Kidney (tissue), 14 donors: ENCODE measurements around the gene ACTR2. TPM values are rescaled to one million over a fixed set of nuclear protein-coding genes. Genes with fewer than 3 reads are reported as not detected.
"Not testable (repeated sequence)": the region's sequence is repeated elsewhere in the genome, so short reads cannot be mapped to it uniquely, and the experiment has no call there.

Experiments used
- DNase-seq, 5 donors: peaks; one replicate each; pipeline ENCODE4 v3.0.0-alpha.2; 2013 to 2020
- FAIRE-seq: peaks from 2 replicates; lab custom pipeline; 2012; peaks lifted over from hg19 to GRCh38; lab: Jason Lieb, UNC
- H3K27ac ChIP-seq, 2 donors: one replicate each; pipeline ENCODE4 v1.7.0; 2013; ENCODE audit warnings: low read depth in 2 of 2, low read length in 2 of 2, inconsistent platforms in 1 of 2
- H3K27me3 ChIP-seq: one replicate; pipeline ENCODE4 v1.7.1; 2013; ENCODE audit warnings: low read length, inconsistent platforms; ENCODE audit not compliant: control insufficient read depth, insufficient read depth
- H3K36me3 ChIP-seq, 3 donors: one replicate each; pipeline versions ENCODE4 v1.7.0 to v1.7.1; 2013; ENCODE audit warnings: low read length in 3 of 3, control low read depth in 1 of 3, inconsistent platforms in 1 of 3; ENCODE audit not compliant: insufficient read depth in 3 of 3, control insufficient read depth in 2 of 3
- H3K4me1 ChIP-seq, 3 donors: one replicate each; pipeline versions ENCODE4 v1.7.0 to v1.7.1; 2013; ENCODE audit warnings: low read length in 3 of 3, inconsistent platforms in 1 of 3, low read depth in 1 of 3; ENCODE audit not compliant: control insufficient read depth in 2 of 3, insufficient read depth in 2 of 3
- H3K4me3 ChIP-seq, 3 donors: one replicate each; pipeline versions ENCODE4 v1.7.0 to v1.8.1; 2013; ENCODE audit warnings: low read length in 3 of 3, control low read depth in 1 of 3, inconsistent platforms in 1 of 3
- H3K9ac ChIP-seq, 3 donors: one replicate each; pipeline versions ENCODE4 v1.7.0 to v1.7.1; 2013; ENCODE audit warnings: low read length in 3 of 3, control low read depth in 1 of 3, inconsistent platforms in 1 of 3
- H3K9me3 ChIP-seq, 3 donors: one replicate each; pipeline versions ENCODE4 v1.7.0 to v1.7.1; 2013; ENCODE audit warnings: low read length in 3 of 3, control low read depth in 1 of 3, inconsistent platforms in 1 of 3; ENCODE audit not compliant: control insufficient read depth in 2 of 3, insufficient read depth in 1 of 3
- CTCF ChIP-seq: IDR thresholded peaks from 3 replicates; pipeline ENCODE4 v1.5.1; 2012; ENCODE audit warnings: mild to moderate bottlenecking, moderate library complexity, borderline replicate concordance; ENCODE audit not compliant: insufficient read depth; ENCODE audit errors: extremely low read depth
- intact Hi-C: fragments of 100-400 bp; cut with DNase I; formaldehyde crosslinking; loops from one replicate; pipeline ENCODE4 v1.11.1; 2022
- polyA plus RNA-seq: library from polyadenylated mRNA; stranded (reverse); fragments of 350-450 nt; fragmentation: Illumina TruSeq; extraction: RNeasy Lipid Tissue Mini Kit (QIAGEN cat#74804); gene quantifications from one replicate; pipeline ENCODE4 v1.2.3, GENCODE V29; 2014; ENCODE audit warnings: low read depth, low replicate concordance; ENCODE audit not compliant: insufficient read depth
- total RNA-seq: library from RNA; stranded (reverse); fragmentation: NEBNext Ultra II Directional; extraction: Animal tissue kit (Norgen Biotek cat#: 25700); gene quantifications from one replicate; pipeline ENCODE4 v1.2.1, GENCODE V29; 2021
- donor health status: control.
- donor health status: control.
- donor health status: control.
- donor health status: control.
- donor health status: control.
- donor health status: DM: yes; HTN: yes; CAD: no.
- donor health status: Normal renal cell carcinoma (clear cell type).

ACTR2 gene
- total and polyA plus RNA-seq, 2 donors from 2014 or later = 38.5 to 230 TPM

- no peak for TF ChIP-seq CTCF
- Histone ChIP-seq H3K36me3 (peaks cover 2 to 35% (median 26%) of the 10 kb centered on the region in 3 donors), H3K4me1 (peaks cover 0 to 2% (median 0%) of the 10 kb centered on the region in 3 donors), H3K27me3 (no peaks in the 10 kb centered on the region), H3K4me3 (no peak overlapping the region), H3K9me3 (no peaks in the 10 kb centered on the region), H3K27ac (no peak overlapping the region), H3K9ac (no peak overlapping the region)
- intact Hi-C loops = no loop called here
- DNase-seq = peak in 1 of 5 donors; percentile 78
- FAIRE-seq = no peak
These were observed 88.4 kb downstream of the ACTR2 start for GRCh38 chr2:65316072-65316471.

GRCh38 chr2:65317351-65317750 lies 89.7 kb downstream of the ACTR2 start:
- H3K9ac ChIP-seq, H3K9me3 ChIP-seq, intact Hi-C loops, DNase-seq, H3K4me1 ChIP-seq, H3K4me3 ChIP-seq, H3K27me3 ChIP-seq, FAIRE-seq, H3K27ac ChIP-seq: not testable (repeated sequence)
- peaks cover 2 to 35% (median 22%) of the 10 kb centered on the region in 3 donors for H3K36me3 ChIP-seq

- H3K36me3 ChIP-seq = peaks cover 2 to 31% (median 19%) of the 10 kb centered on the region in 3 donors
- no peak overlapping the region for H3K9ac ChIP-seq
- FAIRE-seq = no peak
- H3K27ac ChIP-seq = no peak overlapping the region
- H3K4me1 ChIP-seq = peaks cover 0 to 2% (median 0%) of the 10 kb centered on the region in 3 donors
- TF ChIP-seq CTCF = no peak
- H3K9me3 ChIP-seq = no peaks in the 10 kb centered on the region
- no peak overlapping the region for H3K4me3 ChIP-seq
- DNase-seq = no peak
- H3K27me3 ChIP-seq = no peaks in the 10 kb centered on the region
- intact Hi-C loops = no loop called here
These were observed 90.2 kb downstream of the ACTR2 start for GRCh38 chr2:65317841-65318240.

DNA sequence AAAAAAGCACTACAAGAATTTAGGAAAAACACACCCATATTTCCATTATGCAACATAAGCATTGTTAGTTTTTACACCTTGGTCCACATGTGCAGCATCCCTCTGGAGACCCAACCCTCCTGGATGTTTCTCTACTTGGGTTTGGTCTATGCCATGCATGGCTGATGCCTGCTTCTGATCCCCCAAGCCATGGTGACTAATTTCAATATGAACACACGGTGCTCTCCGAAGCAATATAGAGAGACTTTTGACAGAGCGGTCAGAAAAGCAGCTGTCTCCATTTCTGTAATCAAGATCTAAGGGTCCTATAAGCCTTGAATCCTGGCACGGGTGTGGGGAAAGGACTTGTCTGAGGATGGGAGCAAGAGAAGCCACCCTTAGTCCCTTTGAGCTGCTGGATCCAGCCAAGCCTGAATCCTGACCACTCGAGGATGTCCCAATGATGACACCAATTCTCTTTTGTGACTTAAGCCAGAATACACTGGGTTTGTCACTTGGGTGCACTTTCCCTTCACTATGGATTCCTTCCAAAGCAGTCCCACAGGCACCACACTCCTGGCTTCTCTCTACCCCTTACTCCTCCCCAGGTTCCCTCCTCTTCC lies 91.5 kb downstream of the ACTR2 start:
- Histone ChIP-seq H3K9me3 (no peaks in the 10 kb centered on the region), H3K4me3 (no peak overlapping the region), H3K9ac (no peak overlapping the region), H3K27ac (no peak overlapping the region), H3K27me3 (no peaks in the 10 kb centered on the region), H3K36me3 (peaks cover 2 to 22% (median 15%) of the 10 kb centered on the region in 3 donors), H3K4me1 (peaks cover 0 to 2% (median 0%) of the 10 kb centered on the region in 3 donors)
- intact Hi-C loops = no loop called here
- FAIRE-seq (no peak), DNase-seq (no peak)
- TF ChIP-seq CTCF = no peak
